K562 (cell line): ENCODE data around the gene ALDOC. TPM values are rescaled to one million over a fixed set of nuclear protein-coding genes. Genes with fewer than 3 reads are reported as not detected.

Source experiments
- BRD9 ChIP-seq: fragments of 450-650 bp; IDR thresholded peaks from 2 replicates; pipeline ENCODE4 v1.6.1; 2018; ENCODE audit warnings: low read depth; ENCODE audit not compliant: partially characterized antibody
- CHD2 ChIP-seq: IDR thresholded peaks from 2 replicates; pipeline ENCODE4 v1.6.1; 2011; ENCODE audit warnings: low read depth, low read length
- KLF13 ChIP-seq: fragments of 450-650 bp; IDR thresholded peaks from 2 replicates; pipeline ENCODE4 v1.6.1; 2016; ENCODE audit warnings: missing genetic modification characterization, low read depth, mild to moderate bottlenecking, missing compliant biosample characterization, moderate library complexity, borderline replicate concordance
- PRDM10 ChIP-seq: fragments of 450-650 bp; IDR thresholded peaks from 2 replicates; pipeline ENCODE4 v1.6.1; 2018; ENCODE audit not compliant: partially characterized antibody
- RBM39 ChIP-seq: fragments of 200-400 bp; formaldehyde crosslinking; optimal IDR thresholded peaks from 2 replicates; pipeline ENCODE3; 2018; ENCODE audit warnings: low read depth, low read length
- SMAD3 ChIP-seq: fragments of 450-650 bp; formaldehyde crosslinking; conservative IDR thresholded peaks from 2 replicates; pipeline ENCODE4 v1.4.0; 2020; ENCODE audit warnings: mild to moderate bottlenecking
- TSHZ1 ChIP-seq: fragments of 250-450 bp; sonication (Bioruptor Pico); IDR thresholded peaks from 2 replicates; pipeline ENCODE4 v1.4.0; 2020; ENCODE audit warnings: mild to moderate bottlenecking, moderate library complexity
- ZNF584 ChIP-seq: fragments of 200-800 bp; sonication (Bioruptor generic); IDR thresholded peaks from 2 replicates; pipeline ENCODE4 v1.6.1; 2016; ENCODE audit warnings: low read depth, mild to moderate bottlenecking, missing genetic modification characterization, missing compliant biosample characterization
- ZSCAN32 ChIP-seq: fragments of 450-650 bp; formaldehyde crosslinking; IDR thresholded peaks from 2 replicates; pipeline ENCODE4 v1.4.0; 2020; ENCODE audit warnings: mild to moderate bottlenecking, moderate library complexity
- polyA plus RNA-seq, 8 experiments: library from polyadenylated mRNA; depleted of rRNA in 4 of 8; stranded (reverse) in 5 of 8; unstranded in 3 of 8; fragments of >200 nt; fragmentation: Nextera tagmentation in 2 of 8; fragmentation: Illumina TruSeq in 1 of 8; extraction: Ambion mirVana in 2 of 8; extraction: Trizol in 1 of 8; gene quantifications; 2 replicates each; pipeline versions ENCODE4 v1.2.1 to v1.2.3, GENCODE V29; 2011 to 2014; ENCODE audit warnings: inconsistent platforms in 1 of 8, missing spikeins in 1 of 8
- total RNA-seq, 7 experiments: library from RNA; depleted of rRNA in 6 of 7; stranded (reverse); fragments of >200 nt in 6 of 7; fragmentation: Illumina TruSeq in 2 of 7; extraction: Trizol in 2 of 7; gene quantifications; 2 replicates each; pipeline versions ENCODE4 v1.2.1 to v1.2.3, GENCODE V29; 2011 to 2021; ENCODE audit warnings: low replicate concordance in 1 of 7

ALDOC gene
- total and polyA plus RNA-seq, 9 of the 15 experiments (the other 6 are each of a cell fraction or from before 2014, with no cell fraction given), result 43.2 to 263 (median 99.2) TPM

- TF ChIP-seq ZNF584 (CRISPR knock-in tag), result no peak
- TF ChIP-seq SMAD3 (CRISPR knock-in tag), result no peak
- TF ChIP-seq TSHZ1, result no peak
- peak; percentile 51 for TF ChIP-seq RBM39
- TF ChIP-seq ZSCAN32 (CRISPR knock-in tag), result no peak
- peak; percentile 16 for TF ChIP-seq PRDM10
- no peak for TF ChIP-seq CHD2
- TF ChIP-seq BRD9, result no peak
- no peak for TF ChIP-seq KLF13 (tag)
Measured at GRCh38 chr17:28599311-28600184, 22.9 kb upstream of the ALDOC start (continued).
